ENCODE data around the gene MED20. TPM values are rescaled to one million over a fixed set of nuclear protein-coding genes. Genes with fewer than 3 reads are reported as not detected.

The MED20 gene
- total and polyA plus RNA-seq, 2 of the 8 experiments (the other 6 are each of a cell fraction or from before 2014, with no cell fraction given), result 38.7 to 51.8 TPM

DNA sequence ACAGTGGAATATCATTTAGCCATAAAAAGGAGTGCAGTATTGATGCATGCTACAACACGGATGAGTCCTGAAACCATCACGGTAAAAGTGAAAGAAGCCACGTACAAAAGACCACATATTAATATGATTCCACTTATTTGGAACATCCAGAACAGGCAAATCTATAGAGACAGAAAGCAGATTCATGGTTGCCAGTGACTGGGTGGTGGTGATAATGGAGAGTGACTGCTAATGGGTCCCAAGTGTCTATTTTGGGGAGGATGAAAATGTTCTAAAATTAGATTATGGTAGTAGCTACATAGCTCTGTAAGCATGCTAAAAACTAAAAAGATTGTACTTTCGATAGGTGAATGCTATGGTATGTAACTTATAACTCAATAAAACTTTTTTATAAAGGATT lies 39.1 kb upstream of the MED20 start:
- FAIRE-seq (no peak), DNase-seq (ENCODE audit: low read depth in 1 of 2, low spot score in 2 of 2) (no peak)
- POLR2A ChIA-PET (ENCODE audit: partially characterized antibody), result interaction anchor here (1.0 kb wide), 1 partner anchor 21 kb away, joined by 3 read pairs; no protein-coding TSS in a partner anchor
- Histone ChIP-seq H3K56ac (replicated peaks; ENCODE audit: insufficient read length, low read depth, low read length) (no peak overlapping the region), H2BK12ac (ENCODE audit: low read depth, low read length) (no peak overlapping the region), H2BK120ac (replicated peaks; ENCODE audit: low read depth, low read length) (no peak overlapping the region), H3K27me3 (replicated peaks in 1 of 4; ENCODE audit: control insufficient read depth in 3 of 4, extremely low read depth in 1 of 4, insufficient read depth in 3 of 4, low read length in 3 of 4) (no peaks in the 10 kb centered on the region; a peak in 1 of 7 replicates), H3K4me1 (replicated peaks in 1 of 4; ENCODE audit: control insufficient read depth in 3 of 4, insufficient read depth in 4 of 4, low read length in 3 of 4) (peaks cover 6 to 9% (median 8%) of the 10 kb centered on the region in 4 experiments), H3K79me1 (ENCODE audit: low read depth, low read length) (no peaks in the 10 kb centered on the region), H3K27ac (ENCODE audit: low read depth, low read length) (no peak overlapping the region), H3K4me2 (ENCODE audit: insufficient read depth in 1 of 2, low read depth in 2 of 2, low read length in 2 of 2) (no peak overlapping the region), H2BK15ac (ENCODE audit: low read length) (no peak overlapping the region), H3K9ac (replicated peaks in 1 of 4; ENCODE audit: extremely low read depth in 1 of 4, low read depth in 3 of 4, low read length in 3 of 4) (no peak overlapping the region), H2AK5ac (ENCODE audit: low read depth, low read length) (no peak overlapping the region), H3K4ac (replicated peaks; ENCODE audit: insufficient read length, low read depth, low read length) (no peak overlapping the region), H4K8ac (ENCODE audit: extremely low read depth, insufficient read depth, low read length) (no peak overlapping the region), H4K20me1 (replicated peaks in 1 of 2; ENCODE audit: control insufficient read depth in 1 of 2, insufficient read depth in 2 of 2, low read length in 2 of 2) (peaks cover 0 to 3% of the 10 kb centered on the region in 2 experiments), H3K9me3 (ENCODE audit: insufficient read depth in 2 of 2, low read depth in 1 of 2, low read length in 1 of 2) (no peaks in the 10 kb centered on the region), H3K18ac (ENCODE audit: extremely low read depth, low read length) (no peak overlapping the region), H3K23me2 (ENCODE audit: low read depth, low read length) (peaks cover 7% of the 10 kb centered on the region; the same call in 1 of the 2 replicates), H2BK20ac (ENCODE audit: low read length) (no peak overlapping the region), H3K4me3 (ENCODE audit: extremely low read depth in 1 of 4, insufficient read depth in 2 of 4, low read depth in 3 of 4, low read length in 4 of 4) (no peak overlapping the region), H3K14ac (ENCODE audit: insufficient read length) (no peak overlapping the region), H2AFZ (ENCODE audit: low read length) (no peak overlapping the region), H3K36me3 (ENCODE audit: control insufficient read depth in 2 of 4, insufficient read depth in 4 of 4, low read length in 3 of 4) (no peaks in the 10 kb centered on the region), H4K91ac (replicated peaks; ENCODE audit: insufficient read length, low read length) (no peak overlapping the region), H2BK5ac (ENCODE audit: low read depth, low read length) (no peak overlapping the region), H3K23ac (ENCODE audit: insufficient read length) (no peak overlapping the region), H3K79me2 (ENCODE audit: control insufficient read depth in 1 of 2, insufficient read depth in 2 of 2, low read length in 2 of 2) (no peaks in the 10 kb centered on the region), H4K5ac (ENCODE audit: insufficient read length, low read depth, low read length) (no peak overlapping the region)
- TF ChIP-seq CREB1 (IDR thresholded peaks at IDR 0.05), result no peak
- TF ChIP-seq RNF2 (IDR thresholded peaks at IDR 0.05; ENCODE audit: borderline replicate concordance, low read depth, low read length, missing control alignments, poor library complexity, severe bottlenecking), result no peak
- TF ChIP-seq SP4 (IDR thresholded peaks at IDR 0.05; ENCODE audit: low read length), result no peak
- no peak for TF ChIP-seq SAP30 (IDR thresholded peaks at IDR 0.05; ENCODE audit: insufficient read depth, insufficient replicate concordance, low read length)
- TF ChIP-seq SP2 (IDR thresholded peaks at IDR 0.05; ENCODE audit: low read length), result no peak
- no peak for TF ChIP-seq CEBPB (IDR thresholded peaks at IDR 0.05; ENCODE audit: low read depth, low read length)
- no peak for TF ChIP-seq JUN (IDR thresholded peaks at IDR 0.05; ENCODE audit: low read depth, low read length)
- no peak for TF ChIP-seq RBBP5 (IDR thresholded peaks at IDR 0.05; ENCODE audit: borderline replicate concordance, low read depth, low read length)
- TF ChIP-seq ZNF274 (IDR thresholded peaks at IDR 0.05; ENCODE audit: borderline replicate concordance, extremely low read depth, low read length), result no peak
- no peak for TF ChIP-seq SIN3A (conservative IDR thresholded peaks at IDR 0.05 in 1 of 2, IDR thresholded peaks at IDR 0.05 in 1 of 2; ENCODE audit: low read depth in 1 of 2, low read length in 2 of 2)
- TF ChIP-seq SUZ12 (IDR thresholded peaks at IDR 0.05; ENCODE audit: low read length), result no peak
- no peak for TF ChIP-seq FOSL1 (IDR thresholded peaks at IDR 0.05; ENCODE audit: insufficient read depth, low read depth, low read length)
- 92% methylated on average over 4 of the region's 4 CpGs; no CpG with 5 or more reads in 1 of the 2 experiments for WGBS, 2 experiments (ENCODE audit: extremely low coverage in 1 of 2, insufficient coverage in 1 of 2, insufficient read length in 1 of 2, insufficient replicate concordance in 2 of 2, low coverage in 1 of 2, low lambda C conversion rate in 2 of 2, missing lambda C conversion rate in 1 of 2)
- CTCF ChIA-PET (ENCODE audit: partially characterized antibody), result interaction anchor here (1.0 to 1.5 kb wide), 2 partner anchors 105 to 136 kb away, joined by 3 read pairs; no protein-coding TSS in a partner anchor
